22Rv1 (cell line): Measurements from ENCODE around the gene PITPNM3.

Source experiments
- CTCF ChIP-seq: fragments of 450-650 bp; IDR thresholded peaks from 2 replicates; pipeline ENCODE4 v1.5.1; 2017; ENCODE audit warnings: mild to moderate bottlenecking
- ZFX ChIP-seq: fragments of 450-650 bp; IDR thresholded peaks from 2 replicates; pipeline ENCODE4 v1.6.1; 2017; ENCODE audit warnings: antibody characterized with exemption, borderline replicate concordance

- TF ChIP-seq CTCF (no peak), ZFX (no peak)
These were observed 121.3 kb downstream of the PITPNM3 start, which contains the start of gene AIPL1 for GRCh38 chr17:6435051-6435450.
